H9 (cell line): Measurements from ENCODE around the gene ZNF182. TPM values are rescaled to one million over a fixed set of nuclear protein-coding genes. Genes with fewer than 3 reads are reported as not detected.

Source experiments
- DNase-seq: peaks from one replicate; pipeline ENCODE4 v3.0.0-alpha.2; 2017
- H2AFZ ChIP-seq: one replicate; pipeline ENCODE4 v1.6.1; 2013; ENCODE audit warnings: mild to moderate bottlenecking, low read length, control low read depth, moderate library complexity
- H2AK5ac ChIP-seq: 2 replicates; pipeline ENCODE4 v1.6.1; 2013; ENCODE audit warnings: low read length, control low read depth, mixed read lengths; ENCODE audit not compliant: insufficient read length
- H2BK120ac ChIP-seq: one replicate; pipeline ENCODE4 v1.6.1; 2013; ENCODE audit warnings: low read depth, mild to moderate bottlenecking, low read length, control low read depth, inconsistent platforms; ENCODE audit not compliant: poor library complexity, severe bottlenecking
- H2BK12ac ChIP-seq: 2 replicates; pipeline ENCODE4 v1.6.1; 2013; ENCODE audit warnings: low read length, control low read depth, mixed read lengths, low read depth; ENCODE audit not compliant: insufficient read length
- H2BK15ac ChIP-seq: 2 replicates; pipeline ENCODE4 v1.6.1; 2013; ENCODE audit warnings: low read depth, low read length, control low read depth
- H2BK20ac ChIP-seq: one replicate; pipeline ENCODE4 v1.6.1; 2013; ENCODE audit warnings: low read depth, mild to moderate bottlenecking, low read length, control low read depth, inconsistent platforms; ENCODE audit not compliant: poor library complexity, severe bottlenecking
- H2BK5ac ChIP-seq: 2 replicates; pipeline ENCODE4 v1.6.1; 2013; ENCODE audit warnings: low read length, control low read depth, mixed read lengths; ENCODE audit not compliant: insufficient read length
- H3K14ac ChIP-seq: 2 replicates; pipeline ENCODE4 v1.6.1; 2013; ENCODE audit warnings: low read length, control low read depth; ENCODE audit not compliant: insufficient read depth
- H3K18ac ChIP-seq: 2 replicates; pipeline ENCODE4 v1.6.1; 2013; ENCODE audit warnings: low read depth, mild to moderate bottlenecking, mixed read lengths, low read length, control low read depth; ENCODE audit not compliant: insufficient read length
- H3K23ac ChIP-seq: 2 replicates; pipeline ENCODE4 v1.6.1; 2013; ENCODE audit warnings: low read length, control low read depth, mixed read lengths, low read depth; ENCODE audit not compliant: insufficient read length
- H3K23me2 ChIP-seq: 2 replicates; pipeline ENCODE4 v1.6.1; 2013; ENCODE audit warnings: low read depth, mild to moderate bottlenecking, mixed read lengths, low read length, control low read depth; ENCODE audit not compliant: insufficient read length, poor library complexity, severe bottlenecking
- H3K27ac ChIP-seq: 2 replicates; pipeline ENCODE4 v1.5.1; 2013; ENCODE audit warnings: low read length, control low read depth, mixed read lengths, low read depth; ENCODE audit not compliant: insufficient read length
- H3K27me3 ChIP-seq: 2 replicates; pipeline ENCODE4 v1.6.1; 2013; ENCODE audit warnings: low read length, control low read depth, inconsistent platforms; ENCODE audit not compliant: insufficient read depth
- H3K4ac ChIP-seq: 2 replicates; pipeline ENCODE4 v1.6.1; 2013; ENCODE audit warnings: low read depth, mild to moderate bottlenecking, control low read depth, inconsistent platforms, low read length, moderate library complexity
- H3K4me1 ChIP-seq: 2 replicates; pipeline ENCODE4 v1.6.1; 2013; ENCODE audit warnings: low read length, control low read depth, inconsistent platforms; ENCODE audit not compliant: insufficient read depth
- H3K4me2 ChIP-seq: 2 replicates; pipeline ENCODE4 v1.6.1; 2013; ENCODE audit warnings: low read length, control low read depth, mixed read lengths; ENCODE audit not compliant: insufficient read length, insufficient read depth
- H3K56ac ChIP-seq: 2 replicates; pipeline ENCODE4 v1.6.1; 2013; ENCODE audit warnings: low read depth, mild to moderate bottlenecking, mixed read lengths, low read length, control low read depth; ENCODE audit not compliant: insufficient read length
- H3K79me1 ChIP-seq: 2 replicates; pipeline ENCODE4 v1.6.1; 2013; ENCODE audit warnings: low read depth, mild to moderate bottlenecking, moderate library complexity, low read length, control low read depth, inconsistent platforms; ENCODE audit not compliant: insufficient read depth, poor library complexity, severe bottlenecking
- H3K79me2 ChIP-seq: 2 replicates; pipeline ENCODE4 v1.6.1; 2013; ENCODE audit warnings: low read length, control low read depth, inconsistent platforms; ENCODE audit not compliant: insufficient read depth
- H3K9ac ChIP-seq: 2 replicates; pipeline ENCODE4 v1.6.1; 2013; ENCODE audit warnings: low read length, control low read depth, mixed read lengths; ENCODE audit not compliant: insufficient read length; ENCODE audit errors: extremely low read depth
- H3K9me3 ChIP-seq: one replicate; pipeline ENCODE4 v1.6.1; 2013; ENCODE audit warnings: low read depth, low read length, inconsistent platforms; ENCODE audit not compliant: control insufficient read depth
- H3T11ph ChIP-seq: one replicate; pipeline ENCODE4 v1.6.1; 2013; ENCODE audit warnings: mild to moderate bottlenecking, low read length, control low read depth, inconsistent platforms
- H4K20me1 ChIP-seq: one replicate; pipeline ENCODE4 v1.6.1; 2013; ENCODE audit not compliant: control insufficient read depth, insufficient read length, insufficient read depth
- H4K5ac ChIP-seq: 2 replicates; pipeline ENCODE4 v1.6.1; 2013; ENCODE audit warnings: low read depth, mild to moderate bottlenecking, mixed read lengths, low read length, control low read depth; ENCODE audit not compliant: insufficient read length
- H4K8ac ChIP-seq: replicated peaks from 2 replicates; pipeline ENCODE4 v1.6.1; 2013; ENCODE audit warnings: low read length, control low read depth, mixed read lengths, low read depth; ENCODE audit not compliant: insufficient read length
- H4K91ac ChIP-seq: 2 replicates; pipeline ENCODE4 v1.6.1; 2013; ENCODE audit warnings: low read depth, mild to moderate bottlenecking, moderate library complexity, mixed read lengths, low read length, control low read depth; ENCODE audit not compliant: insufficient read length
- H3K27ac Mint-ChIP-seq, 3 experiments: 2 replicates in 2 of 3; 3 replicates in 1 of 3; pipeline ENCODE4 v1.8.0; 2020 to 2021; ENCODE audit warnings: mixed read lengths in 3 of 3, mild to moderate bottlenecking in 1 of 3, moderate library complexity in 1 of 3
- H3K27me3 Mint-ChIP-seq: 2 replicates; pipeline ENCODE4 v1.8.0; 2021; ENCODE audit warnings: low read depth, mild to moderate bottlenecking, moderate library complexity, mixed read lengths
- H3K36me3 Mint-ChIP-seq, 3 experiments: 2 replicates in 2 of 3; 3 replicates in 1 of 3; pipeline ENCODE4 v1.8.0; 2020 to 2021; ENCODE audit warnings: low read depth in 3 of 3, mixed read lengths in 3 of 3; ENCODE audit not compliant: insufficient read depth in 1 of 3
- H3K4me1 Mint-ChIP-seq, 2 experiments: 2 replicates each; pipeline ENCODE4 v1.8.0; 2020; ENCODE audit warnings: mixed read lengths in 2 of 2
- H3K4me3 Mint-ChIP-seq, 2 experiments: 2 replicates in 1 of 2; 3 replicates in 1 of 2; pipeline ENCODE4 v1.8.0; 2020 to 2021; ENCODE audit warnings: mild to moderate bottlenecking in 2 of 2, mixed read lengths in 2 of 2, moderate library complexity in 1 of 2
- H3K9me3 Mint-ChIP-seq, 2 experiments: 2 replicates in 1 of 2; 3 replicates in 1 of 2; pipeline ENCODE4 v1.8.0; 2020; ENCODE audit warnings: mild to moderate bottlenecking in 2 of 2, mixed read lengths in 2 of 2, moderate library complexity in 1 of 2
- whole genome bisulfite sequencing: extraction: QIAGEN DNeasy Blood & Tissue Kit; methylation state at CpG from one replicate; pipeline ENCODE4 v1.1.7; 2013; ENCODE audit warnings: missing lambda C conversion rate, low lambda C conversion rate, mixed read lengths; ENCODE audit not compliant: insufficient read length; ENCODE audit errors: extremely low coverage; 5-methylcytosine and 5-hydroxymethylcytosine counted together
- total RNA-seq: library from RNA; stranded (reverse); gene quantifications from 2 replicates; pipeline ENCODE4 v1.2.1, GENCODE V29; 2021
- TF ChIP-seq, protein P1 (sequence below): fragments of 200-600 bp; sonication (generic); conservative IDR thresholded peaks from 3 replicates; pipeline ENCODE4 v1.8.0; 2021; ENCODE audit warnings: antibody characterized with exemption, mild to moderate bottlenecking

ZNF182 gene
- total RNA-seq, 1 experiment from 2014 or later = 7.6 TPM

DNA sequence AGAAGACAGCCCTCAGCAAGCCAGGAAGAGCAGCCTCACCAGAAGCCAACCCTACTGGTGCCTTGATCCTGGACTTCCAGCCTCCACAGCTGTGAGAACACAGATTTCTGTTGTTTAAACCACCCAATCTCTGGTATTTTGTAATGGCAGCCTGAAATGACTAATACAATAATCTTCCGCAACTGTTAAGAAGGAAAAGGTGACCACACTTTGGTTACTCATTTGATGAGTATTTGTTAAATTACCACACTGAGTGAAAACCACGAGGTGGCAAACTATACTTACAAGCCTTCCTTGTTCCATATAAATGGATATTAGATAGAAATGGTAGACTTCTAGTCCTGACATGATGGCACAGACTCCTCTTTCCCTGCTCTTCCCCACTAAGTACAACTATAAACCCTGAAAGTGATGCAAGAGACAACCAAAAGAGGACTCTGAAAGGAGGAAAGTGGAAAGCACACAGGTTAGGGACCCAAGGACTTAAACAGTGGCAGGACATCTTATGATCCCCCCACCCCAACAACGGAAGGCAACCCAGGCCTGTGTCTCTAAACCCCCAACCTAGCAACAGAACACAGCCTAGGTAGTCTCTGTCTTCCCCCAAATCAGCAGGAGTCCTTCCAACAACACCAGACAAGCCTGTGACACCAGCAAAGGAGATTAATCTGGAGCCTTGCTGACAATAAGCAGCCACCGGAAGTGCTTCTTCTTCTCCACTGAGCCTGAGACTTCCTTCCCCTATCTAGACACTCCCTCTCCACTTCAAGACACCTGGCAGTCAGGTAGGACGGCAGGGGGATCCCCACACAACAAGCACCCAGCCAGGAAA, 12.3 kb downstream of the ZNF182 start:
- peak overlapping the region in 1 of 3 experiments; percentile 85; a peak in 2 of 7 replicates for H3K27ac Mint-ChIP-seq
- no peak overlapping the region for H2BK12ac ChIP-seq
- H3K4ac ChIP-seq = no peak overlapping the region
- no peak overlapping the region for H2BK20ac ChIP-seq
- no peak overlapping the region for H2BK120ac ChIP-seq
- no peak overlapping the region for H2BK5ac ChIP-seq
- no peaks in the 10 kb centered on the region for H3K79me1 ChIP-seq
- no peak overlapping the region for H3K27ac ChIP-seq
- WGBS = no CpG with 5 or more reads among the region's 5 CpGs
- no peak overlapping the region for H2BK15ac ChIP-seq
- H3K4me2 ChIP-seq = no peak overlapping the region
- no peaks in the 10 kb centered on the region for H3K23me2 ChIP-seq
- H3K9me3 ChIP-seq = peaks cover 46% of the 10 kb centered on the region
- no peak overlapping the region for H3K56ac ChIP-seq
- H3K36me3 Mint-ChIP-seq = peaks cover 44 to 64% (median 62%) of the 10 kb centered on the region in 3 experiments
- no peak for DNase-seq
- no peak overlapping the region for H2AFZ ChIP-seq
- H3K27me3 Mint-ChIP-seq = no peaks in the 10 kb centered on the region; the same call in 1 of the 2 replicates
- H3K14ac ChIP-seq = no peak overlapping the region
- H3K4me3 Mint-ChIP-seq = no peak overlapping the region
- no peak overlapping the region for H3K23ac ChIP-seq
- H3K27me3 ChIP-seq = no peaks in the 10 kb centered on the region
- no peak overlapping the region for H3K18ac ChIP-seq
- no peaks in the 10 kb centered on the region for H3K4me1 ChIP-seq
- H3K4me1 Mint-ChIP-seq = 0 out of 4 replicates have a peak, but pooled peaks cover 0 to 2% of the 10 kb centered on the region in 2 experiments
- no peak overlapping the region for H3K9ac ChIP-seq
- no peak overlapping the region for H3T11ph ChIP-seq
- H3K79me2 ChIP-seq = no peaks in the 10 kb centered on the region; the same call in 1 of the 2 replicates
- TF ChIP-seq, protein P1, sequence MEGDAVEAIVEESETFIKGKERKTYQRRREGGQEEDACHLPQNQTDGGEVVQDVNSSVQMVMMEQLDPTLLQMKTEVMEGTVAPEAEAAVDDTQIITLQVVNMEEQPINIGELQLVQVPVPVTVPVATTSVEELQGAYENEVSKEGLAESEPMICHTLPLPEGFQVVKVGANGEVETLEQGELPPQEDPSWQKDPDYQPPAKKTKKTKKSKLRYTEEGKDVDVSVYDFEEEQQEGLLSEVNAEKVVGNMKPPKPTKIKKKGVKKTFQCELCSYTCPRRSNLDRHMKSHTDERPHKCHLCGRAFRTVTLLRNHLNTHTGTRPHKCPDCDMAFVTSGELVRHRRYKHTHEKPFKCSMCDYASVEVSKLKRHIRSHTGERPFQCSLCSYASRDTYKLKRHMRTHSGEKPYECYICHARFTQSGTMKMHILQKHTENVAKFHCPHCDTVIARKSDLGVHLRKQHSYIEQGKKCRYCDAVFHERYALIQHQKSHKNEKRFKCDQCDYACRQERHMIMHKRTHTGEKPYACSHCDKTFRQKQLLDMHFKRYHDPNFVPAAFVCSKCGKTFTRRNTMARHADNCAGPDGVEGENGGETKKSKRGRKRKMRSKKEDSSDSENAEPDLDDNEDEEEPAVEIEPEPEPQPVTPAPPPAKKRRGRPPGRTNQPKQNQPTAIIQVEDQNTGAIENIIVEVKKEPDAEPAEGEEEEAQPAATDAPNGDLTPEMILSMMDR = no peak
- no peaks in the 10 kb centered on the region for H4K20me1 ChIP-seq
- H4K8ac ChIP-seq = no peak overlapping the region
- no peak overlapping the region for H4K91ac ChIP-seq
- peaks cover 73 to 87% of the 10 kb centered on the region in 2 experiments for H3K9me3 Mint-ChIP-seq
- no peak overlapping the region for H2AK5ac ChIP-seq
- H4K5ac ChIP-seq = no peak overlapping the region
